ENCODE results near the gene ADGRE2. TPM values are rescaled to one million over a fixed set of nuclear protein-coding genes. Genes with fewer than 3 reads are reported as not detected.

Gene ADGRE2
- total and polyA plus RNA-seq, 2 experiments from 2014 or later = 2.4 TPM

- no peaks in the 10 kb centered on the region for H3F3A ChIP-seq (replicated peaks; ENCODE audit: low read depth)
- no peaks in the 10 kb centered on the region for H3K36me3 ChIP-seq (ENCODE audit: insufficient read depth)
- H3K4me3 ChIP-seq = no peak overlapping the region
- Mint-ChIP-seq H3K36me3 (ENCODE audit: low read depth) (peaks cover 31% of the 10 kb centered on the region), H3K27ac (no peak overlapping the region), H3K9me3 (peaks cover 73% of the 10 kb centered on the region), H3K4me1 (no peaks in the 10 kb centered on the region), H3K27me3 (ENCODE audit: insufficient read depth, low read depth, poor library complexity) (no peaks in the 10 kb centered on the region), H3K4me3 (no peak overlapping the region)
- no peak overlapping the region for H3K4me2 ChIP-seq
- H3K4me1 ChIP-seq (ENCODE audit: insufficient read depth) = no peaks in the 10 kb centered on the region
- DNase-seq (ENCODE audit: low spot score) = no peak
- no peak for ATAC-seq
- H4K20me1 ChIP-seq (replicated peaks; ENCODE audit: insufficient read depth) = no peaks in the 10 kb centered on the region
- H2AFZ ChIP-seq = no peak overlapping the region
- no peaks in the 10 kb centered on the region for H3K79me2 ChIP-seq (replicated peaks; ENCODE audit: insufficient read depth)
- TF ChIP-seq REST (IDR thresholded peaks at IDR 0.05; ENCODE audit: unreplicated experiment) = no peak
- no peak for TF ChIP-seq NANOG (IDR thresholded peaks at IDR 0.05; ENCODE audit: borderline replicate concordance)
- TF ChIP-seq ZNF114 (CRISPR knock-in tag; IDR thresholded peaks at IDR 0.05) = no peak
- TF ChIP-seq ZNF462 (CRISPR knock-in tag; IDR thresholded peaks at IDR 0.05) = no peak
- TF ChIP-seq STAT1 (IDR thresholded peaks at IDR 0.05; ENCODE audit: unreplicated experiment) = no peak
- TF ChIP-seq EZH2phosphoT487 (IDR thresholded peaks at IDR 0.05; ENCODE audit: unreplicated experiment) = no peak
- no peak for TF ChIP-seq EZH2 (IDR thresholded peaks at IDR 0.05; ENCODE audit: low read depth, unreplicated experiment)
- TF ChIP-seq POLR2AphosphoS5 (IDR thresholded peaks at IDR 0.05; ENCODE audit: low read depth) = no peak
- no peak for TF ChIP-seq ETS1 (IDR thresholded peaks at IDR 0.05)
- no peak for TF ChIP-seq CREB1 (CRISPR knock-in tag; IDR thresholded peaks at IDR 0.05; ENCODE audit: low read depth)
- TF ChIP-seq ZNF331 (CRISPR knock-in tag; IDR thresholded peaks at IDR 0.05; ENCODE audit: low read depth) = no peak
- TF ChIP-seq CTCF (conservative IDR thresholded peaks at IDR 0.05; ENCODE audit: low read depth in 2 of 2) = no peak
- TF ChIP-seq JUNB (IDR thresholded peaks at IDR 0.05; ENCODE audit: unreplicated experiment) = no peak
- H3K27ac ChIP-seq (ENCODE audit: low read depth) = no peak overlapping the region
- H3K27me3 ChIP-seq (ENCODE audit: insufficient read depth) = no peaks in the 10 kb centered on the region
- H3K9me2 ChIP-seq (ENCODE audit: insufficient read depth) = no peaks in the 10 kb centered on the region
Observed at GRCh38 chr19:14733574-14733973, 44.8 kb downstream of the ADGRE2 start.

Data from GM23338 (cell line).